ENCODE data around the gene KCNQ1OT1.

The KCNQ1OT1 gene

DNA sequence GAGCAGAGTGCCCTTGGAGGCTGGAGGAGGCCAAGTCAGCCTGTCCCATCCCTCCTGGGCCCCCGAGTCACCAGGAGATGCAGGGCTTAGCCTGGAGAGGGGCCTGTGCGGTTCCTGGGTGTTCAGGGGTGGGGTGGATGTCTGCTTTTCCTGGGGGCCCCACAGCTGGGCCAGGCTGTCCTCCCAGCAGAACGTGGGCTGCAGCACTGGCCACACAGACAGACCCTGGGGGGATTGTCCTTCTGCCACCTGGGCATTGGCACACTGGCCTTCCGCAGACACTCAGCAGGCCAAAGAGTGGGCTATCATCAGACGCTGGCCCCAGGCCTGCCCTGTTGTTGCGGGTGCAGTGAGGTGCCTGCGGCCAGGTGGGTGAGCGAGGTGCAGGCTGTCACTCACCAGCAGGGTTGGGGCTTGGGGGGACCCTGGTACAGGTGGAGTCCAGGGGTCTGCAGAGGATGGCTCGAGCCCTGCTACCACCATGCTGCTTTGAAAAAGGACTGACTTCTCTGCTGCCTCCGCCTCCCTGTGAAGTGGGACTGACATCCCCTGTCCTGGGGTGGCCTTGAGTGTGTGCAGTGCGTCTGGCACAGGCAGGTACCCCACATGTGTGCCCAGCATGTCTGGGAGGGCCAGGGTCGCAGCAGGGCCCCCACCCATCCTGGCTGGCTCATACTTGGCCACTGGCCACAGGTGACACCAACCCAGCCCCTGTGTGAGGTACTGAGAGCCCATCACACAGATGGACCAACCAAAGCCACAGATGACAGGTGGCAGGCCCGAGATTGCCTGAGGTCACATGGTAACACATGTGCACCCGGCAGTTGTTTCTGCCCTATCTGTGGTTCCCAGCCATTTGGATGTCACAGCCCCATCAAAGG is 39.0 kb upstream of the KCNQ1OT1 start:
- no peak overlapping the region for H2AFZ ChIP-seq (ENCODE audit: low read length)
- H3F3A ChIP-seq (ENCODE audit: low read depth) = no peaks in the 10 kb centered on the region; the same call in 1 of the 2 replicates
- no peak for TF ChIP-seq EZH2phosphoT487 (IDR thresholded peaks at IDR 0.05; ENCODE audit: borderline replicate concordance)
- TF ChIP-seq, protein P1, sequence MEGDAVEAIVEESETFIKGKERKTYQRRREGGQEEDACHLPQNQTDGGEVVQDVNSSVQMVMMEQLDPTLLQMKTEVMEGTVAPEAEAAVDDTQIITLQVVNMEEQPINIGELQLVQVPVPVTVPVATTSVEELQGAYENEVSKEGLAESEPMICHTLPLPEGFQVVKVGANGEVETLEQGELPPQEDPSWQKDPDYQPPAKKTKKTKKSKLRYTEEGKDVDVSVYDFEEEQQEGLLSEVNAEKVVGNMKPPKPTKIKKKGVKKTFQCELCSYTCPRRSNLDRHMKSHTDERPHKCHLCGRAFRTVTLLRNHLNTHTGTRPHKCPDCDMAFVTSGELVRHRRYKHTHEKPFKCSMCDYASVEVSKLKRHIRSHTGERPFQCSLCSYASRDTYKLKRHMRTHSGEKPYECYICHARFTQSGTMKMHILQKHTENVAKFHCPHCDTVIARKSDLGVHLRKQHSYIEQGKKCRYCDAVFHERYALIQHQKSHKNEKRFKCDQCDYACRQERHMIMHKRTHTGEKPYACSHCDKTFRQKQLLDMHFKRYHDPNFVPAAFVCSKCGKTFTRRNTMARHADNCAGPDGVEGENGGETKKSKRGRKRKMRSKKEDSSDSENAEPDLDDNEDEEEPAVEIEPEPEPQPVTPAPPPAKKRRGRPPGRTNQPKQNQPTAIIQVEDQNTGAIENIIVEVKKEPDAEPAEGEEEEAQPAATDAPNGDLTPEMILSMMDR (conservative IDR thresholded peaks at IDR 0.05; ENCODE audit: low read length) = no peak
- H3K9me2 ChIP-seq (replicated peaks; ENCODE audit: low read depth, low read length) = no peaks in the 10 kb centered on the region
- no peaks in the 10 kb centered on the region for H3K27me3 ChIP-seq (ENCODE audit: insufficient read depth, low read length, poor library complexity, severe bottlenecking)
- H3K4me3 ChIP-seq (ENCODE audit: low read length, poor library complexity, severe bottlenecking) = no peak overlapping the region
- no peaks in the 10 kb centered on the region for H3K79me2 ChIP-seq (ENCODE audit: insufficient read depth, low read length)
- H3K9ac ChIP-seq (ENCODE audit: low read depth, low read length, poor library complexity, severe bottlenecking) = peak overlapping the region; percentile 20
- peaks cover 57% of the 10 kb centered on the region for H3K4me1 ChIP-seq (ENCODE audit: insufficient read depth, low read length, poor library complexity, severe bottlenecking)
- no peaks in the 10 kb centered on the region for H4K20me1 ChIP-seq (ENCODE audit: insufficient read depth, low read length, poor library complexity, severe bottlenecking)
- H3K9me3 ChIP-seq (ENCODE audit: insufficient read depth, low read depth, low read length) = no peaks in the 10 kb centered on the region
- H3K36me3 ChIP-seq (ENCODE audit: insufficient read depth, low read length) = no peaks in the 10 kb centered on the region
- H3K4me2 ChIP-seq (ENCODE audit: low read depth, low read length, poor library complexity, severe bottlenecking) = no peak overlapping the region

DNA sequence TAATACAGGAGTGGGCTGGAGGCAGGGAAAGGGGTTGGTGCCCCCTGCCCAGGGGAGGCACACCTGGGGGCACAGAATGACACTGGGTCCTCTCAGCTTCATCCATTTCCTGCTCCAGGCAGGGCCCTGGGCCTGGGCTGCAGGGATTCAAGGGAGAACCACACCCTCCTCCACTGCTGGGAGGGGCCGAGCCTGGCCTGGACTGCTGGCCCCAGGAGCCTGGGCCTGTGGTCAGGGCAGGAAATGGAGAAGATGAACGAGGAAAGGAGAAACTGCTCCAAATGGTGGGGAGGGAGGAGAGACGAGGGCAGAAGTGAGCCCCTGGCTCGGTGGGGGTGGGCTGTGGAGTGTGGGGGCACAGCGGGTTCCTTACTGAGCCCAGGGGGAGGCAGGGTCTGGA is 38.1 kb upstream of the KCNQ1OT1 start:
- H3K27me3 ChIP-seq (ENCODE audit: insufficient read depth, low read length, poor library complexity, severe bottlenecking) = no peaks in the 10 kb centered on the region
- no peaks in the 10 kb centered on the region; the same call in 1 of the 2 replicates for H3F3A ChIP-seq (ENCODE audit: low read depth)
- peak overlapping the region; percentile 29 for H3K4me2 ChIP-seq (ENCODE audit: low read depth, low read length, poor library complexity, severe bottlenecking)

DNA sequence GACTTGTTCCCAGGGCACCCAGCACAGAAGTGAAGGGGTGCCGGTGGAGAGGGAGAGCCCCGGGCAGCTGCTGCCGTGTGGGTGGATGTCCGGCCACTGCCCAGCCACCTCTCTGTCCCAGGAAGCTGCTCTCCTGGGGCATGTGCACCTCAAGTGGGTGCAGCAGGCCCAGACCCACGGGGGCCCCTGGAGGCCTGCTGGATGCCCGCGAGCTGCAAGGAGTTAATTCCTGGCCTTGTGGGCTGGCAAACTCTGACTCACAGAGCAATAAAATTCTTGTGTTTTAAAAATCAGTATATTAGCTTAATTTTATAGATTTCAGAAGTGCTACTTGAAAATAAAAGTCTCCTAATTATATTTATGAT is 37.4 kb upstream of the KCNQ1OT1 start:
- Histone ChIP-seq H3K36me3 (ENCODE audit: insufficient read depth, low read length) (no peaks in the 10 kb centered on the region), H3K4me3 (ENCODE audit: low read length, poor library complexity, severe bottlenecking) (no peak overlapping the region), H4K20me1 (ENCODE audit: insufficient read depth, low read length, poor library complexity, severe bottlenecking) (no peaks in the 10 kb centered on the region), H3K9me2 (replicated peaks; ENCODE audit: low read depth, low read length) (no peaks in the 10 kb centered on the region), H3K9me3 (ENCODE audit: insufficient read depth, low read depth, low read length) (no peaks in the 10 kb centered on the region), H3K27me3 (ENCODE audit: insufficient read depth, low read length, poor library complexity, severe bottlenecking) (no peaks in the 10 kb centered on the region), H3K9ac (ENCODE audit: low read depth, low read length, poor library complexity, severe bottlenecking) (peak overlapping the region; percentile 20), H3K4me1 (ENCODE audit: insufficient read depth, low read length, poor library complexity, severe bottlenecking) (peaks cover 68% of the 10 kb centered on the region), H3K79me2 (ENCODE audit: insufficient read depth, low read length) (no peaks in the 10 kb centered on the region), H3F3A (ENCODE audit: low read depth) (no peaks in the 10 kb centered on the region; the same call in 1 of the 2 replicates), H2AFZ (ENCODE audit: low read length) (no peak overlapping the region), H3K4me2 (ENCODE audit: low read depth, low read length, poor library complexity, severe bottlenecking) (peak overlapping the region; percentile 29)
- no peak for TF ChIP-seq EZH2phosphoT487 (IDR thresholded peaks at IDR 0.05; ENCODE audit: borderline replicate concordance)
- TF ChIP-seq, protein P1 (conservative IDR thresholded peaks at IDR 0.05; ENCODE audit: low read length) = no peak

More for the DNA sequence above, 38.1 kb upstream of the KCNQ1OT1 start:
- Histone ChIP-seq H2AFZ (ENCODE audit: low read length) (no peak overlapping the region), H4K20me1 (ENCODE audit: insufficient read depth, low read length, poor library complexity, severe bottlenecking) (no peaks in the 10 kb centered on the region), H3K36me3 (ENCODE audit: insufficient read depth, low read length) (no peaks in the 10 kb centered on the region), H3K9ac (ENCODE audit: low read depth, low read length, poor library complexity, severe bottlenecking) (peak overlapping the region; percentile 20), H3K4me3 (ENCODE audit: low read length, poor library complexity, severe bottlenecking) (no peak overlapping the region), H3K9me2 (replicated peaks; ENCODE audit: low read depth, low read length) (no peaks in the 10 kb centered on the region), H3K9me3 (ENCODE audit: insufficient read depth, low read depth, low read length) (no peaks in the 10 kb centered on the region), H3K4me1 (ENCODE audit: insufficient read depth, low read length, poor library complexity, severe bottlenecking) (peaks cover 67% of the 10 kb centered on the region), H3K79me2 (ENCODE audit: insufficient read depth, low read length) (no peaks in the 10 kb centered on the region)
- TF ChIP-seq, protein P1 (conservative IDR thresholded peaks at IDR 0.05; ENCODE audit: low read length) = no peak
- TF ChIP-seq EZH2phosphoT487 (IDR thresholded peaks at IDR 0.05; ENCODE audit: borderline replicate concordance) = no peak

All from Loucy (cell line).